Prostate gland (tissue), 2 donors: ENCODE data around the gene PPP2R2B.

Experiments
- CTCF ChIP-seq, 4 experiments: fragments of 200-600 bp in 2 of 4; fragments of 450-650 bp in 2 of 4; sonication (generic) in 2 of 4; IDR thresholded peaks; 1 replicate in 3 of 4; 2 replicates in 1 of 4; pipeline ENCODE4 v1.5.1; 2016 to 2019; ENCODE audit warnings: antibody characterized with exemption in 4 of 4, mild to moderate bottlenecking in 2 of 4, moderate library complexity in 2 of 4
- POLR2A ChIP-seq: fragments of 450-650 bp; IDR thresholded peaks from one replicate; pipeline ENCODE4 v1.6.1; 2016; ENCODE audit warnings: antibody characterized with exemption, mild to moderate bottlenecking

- TF ChIP-seq CTCF (IDR thresholded peaks at IDR 0.05) (no peak), POLR2A (no peak)
These were observed 111.0 kb downstream of the PPP2R2B start for GRCh38 chr5:146767534-146767933.
